ACHN (cell line): Measurements from ENCODE around the gene RSRP1.
"Not testable (repeated sequence)": the region's sequence is repeated elsewhere in the genome, so short reads cannot be mapped to it uniquely, and the experiment has no call there.

Experiments used
- DNase-seq: peaks from one replicate; pipeline ENCODE4 v3.0.0-alpha.2; 2015
- in situ Hi-C: cut with HindIII; loops from 2 replicates; pipeline ENCODE4 v1.10.0; 2017; ENCODE audit warnings: low sequenced_read_pairs, low pct_ligation_motif_present, low pct_unique_long_range_greater_than_20kb

RSRP1 gene

DNA sequence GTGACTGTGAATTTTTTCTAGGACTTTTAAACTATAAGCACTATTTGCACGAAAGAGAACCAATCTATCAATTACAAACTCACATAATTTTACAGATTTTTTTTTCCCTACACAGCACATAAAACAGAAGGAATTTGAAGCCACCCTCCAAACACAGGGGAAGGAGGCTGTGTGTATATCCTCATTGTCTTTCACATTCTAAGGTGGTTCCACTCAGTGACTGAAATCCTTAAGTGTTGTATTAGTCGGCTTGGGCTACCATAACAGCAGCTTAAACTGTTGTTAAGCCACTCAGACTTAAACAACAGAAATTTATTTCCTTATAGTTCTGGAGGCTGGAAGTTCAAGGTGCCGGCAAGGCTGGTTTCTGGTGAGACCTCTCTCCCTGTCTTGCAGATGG, 13.1 kb upstream of the RSRP1 start:
- DNase-seq, in situ Hi-C loops: not testable (repeated sequence)

GRCh38 chr1:25259813-25260212, 12.6 kb upstream of the RSRP1 start:
- not testable (repeated sequence) for DNase-seq

DNA sequence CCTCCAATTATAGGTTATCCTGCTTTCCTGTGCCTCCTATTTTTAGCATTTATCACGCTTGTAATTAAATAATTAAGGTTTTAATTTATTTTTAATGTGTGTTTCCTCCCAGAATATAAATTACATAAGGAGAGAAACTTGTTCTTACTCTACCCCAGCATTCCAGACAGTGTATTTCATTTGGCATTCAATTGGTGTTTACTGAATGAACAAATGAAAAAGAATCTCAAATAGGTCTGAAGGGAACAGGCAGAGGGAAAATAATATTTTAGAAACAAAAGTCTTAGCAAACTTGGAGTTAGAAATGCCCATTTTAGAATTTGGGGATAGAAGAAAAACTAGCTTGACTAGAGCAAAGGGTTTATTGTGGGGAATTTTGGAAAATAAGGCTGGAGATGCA, 9.9 kb upstream of the RSRP1 start:
- DNase-seq: no peak
- in situ Hi-C loops: no loop called here

More at GRCh38 chr1:25259813-25260212, 12.6 kb upstream of the RSRP1 start:
- in situ Hi-C loops: not testable (repeated sequence)

GRCh38 chr1:25256578-25256965, 9.3 kb upstream of the RSRP1 start:
- no peak for DNase-seq
- in situ Hi-C loops: no loop called here

DNA sequence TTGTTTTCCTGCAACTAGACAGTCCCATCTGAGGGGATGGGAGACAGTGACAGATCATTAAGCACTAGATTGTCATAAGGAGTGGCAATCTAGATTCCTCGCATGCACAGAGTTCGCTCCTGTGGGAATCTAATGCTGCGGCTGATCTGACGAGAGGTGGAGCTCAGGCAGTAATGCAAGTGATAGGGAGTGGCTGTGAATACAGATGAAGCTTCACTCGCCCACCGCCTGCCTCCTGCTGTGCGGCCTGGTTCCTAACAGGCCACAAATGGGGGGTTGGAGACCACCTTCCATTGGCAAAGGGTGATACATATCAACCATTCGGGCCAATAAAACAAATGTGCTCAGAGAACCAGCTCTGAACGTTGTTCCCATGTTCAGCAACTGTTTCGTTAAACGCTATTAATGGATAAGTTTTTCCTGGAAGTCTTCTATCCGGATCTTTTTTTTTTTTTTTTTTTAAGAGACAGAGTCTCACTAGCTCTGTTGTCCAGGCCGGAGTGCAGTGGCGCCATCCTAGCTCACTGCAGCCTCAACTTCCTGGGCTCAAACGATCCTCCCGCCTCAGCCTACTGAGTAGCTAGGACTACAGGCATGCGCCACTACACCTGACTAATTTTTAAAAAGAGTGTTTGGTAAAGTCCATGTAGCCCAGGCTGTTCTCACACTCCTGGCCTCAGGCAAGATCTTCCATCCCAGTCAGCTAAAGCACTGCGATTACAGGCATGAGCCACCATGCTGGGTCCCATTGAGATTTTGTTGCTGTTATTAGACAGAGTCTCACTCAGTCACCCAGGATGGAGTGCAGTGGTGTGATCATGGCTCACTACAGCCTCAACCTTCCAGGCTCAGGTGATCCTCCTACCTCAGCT, 8.7 kb upstream of the RSRP1 start:
- in situ Hi-C loops: no loop called here
- DNase-seq: no peak

DNA sequence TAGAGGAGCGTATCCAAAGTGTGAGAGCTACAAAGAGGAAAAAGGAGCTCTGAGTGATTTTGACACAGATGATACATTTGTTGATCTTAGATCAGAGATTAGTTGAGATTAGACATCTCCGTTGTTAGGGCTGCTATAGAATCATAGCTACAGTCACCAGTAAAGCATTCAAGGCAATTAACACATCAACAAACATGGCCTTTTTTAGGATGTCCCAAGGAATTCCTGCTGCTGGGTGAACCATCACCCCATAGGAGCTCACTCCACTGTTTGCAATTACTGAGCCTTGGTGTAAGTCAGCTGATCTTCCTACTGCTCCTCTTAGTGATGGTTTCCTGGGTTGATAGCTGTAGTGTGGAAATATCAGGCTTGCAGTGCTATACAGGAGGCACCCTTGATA, 6.7 kb upstream of the RSRP1 start:
- in situ Hi-C loops: no loop called here
- DNase-seq: no peak

DNA sequence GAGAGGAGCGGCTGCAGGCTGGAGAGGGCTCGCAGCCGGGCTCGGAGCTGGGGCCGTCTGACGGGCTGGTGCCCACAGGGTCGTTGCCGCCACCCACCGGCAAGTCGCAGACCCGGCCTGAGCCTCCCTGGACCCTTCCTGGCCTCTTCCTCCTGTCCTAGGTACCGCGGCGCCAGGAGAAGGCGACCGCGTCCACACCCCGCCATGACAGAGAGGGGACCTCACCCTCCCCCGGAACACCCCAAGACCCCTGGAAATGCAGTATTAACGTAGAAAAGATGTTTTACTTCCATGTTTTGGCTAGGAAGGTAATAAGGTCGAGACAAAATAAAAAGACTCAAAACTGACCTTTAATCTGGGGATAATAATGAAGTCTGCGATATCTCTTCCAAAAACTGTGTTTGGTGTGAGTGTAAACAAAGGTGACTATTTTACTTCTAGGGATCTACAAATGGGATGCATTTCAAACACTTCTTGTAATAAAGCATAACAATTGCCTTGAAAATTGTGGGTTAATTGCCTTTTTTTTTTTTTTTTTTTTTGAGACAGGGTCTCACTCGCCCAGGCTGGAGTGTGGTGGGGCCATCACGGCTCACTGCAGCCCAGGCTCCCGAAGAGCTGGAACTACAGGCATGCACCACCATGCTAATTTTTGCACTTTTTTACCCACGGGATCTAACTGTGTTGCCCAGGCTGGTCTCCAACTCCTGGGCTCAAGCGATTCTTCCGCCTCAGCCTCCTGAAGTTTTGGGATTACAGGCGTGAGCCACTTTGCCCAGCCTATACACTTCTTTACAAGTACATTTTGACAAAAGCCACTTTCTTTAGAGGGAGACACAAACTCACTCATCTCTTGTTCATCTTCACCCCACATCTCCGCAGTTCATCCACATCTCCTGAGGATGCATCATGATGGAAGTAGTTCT, 838 bp upstream of the RSRP1 start:
- in situ Hi-C loops: no loop called here

DNA sequence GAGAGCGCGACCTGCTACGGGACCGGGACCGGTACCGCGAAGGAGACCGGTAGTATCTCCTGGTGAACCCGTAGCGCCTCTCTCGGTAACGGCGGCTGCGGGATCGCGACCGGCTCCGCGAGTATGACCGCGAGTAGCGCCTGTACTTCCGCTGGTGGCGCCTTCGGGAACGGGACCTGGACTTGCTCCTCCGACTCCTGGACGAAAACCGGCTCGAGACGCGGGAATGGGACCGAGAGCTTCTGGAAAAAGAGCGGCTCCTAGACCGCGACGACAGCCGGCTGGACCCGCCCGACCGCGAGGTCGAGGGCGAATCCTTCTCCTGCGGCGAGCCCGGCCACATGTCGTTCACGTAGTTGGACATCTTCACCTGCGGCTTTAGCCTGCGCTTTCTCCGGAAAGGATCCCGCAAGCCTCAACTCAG, 642 bp downstream of the RSRP1 start:
- DNase-seq: peak; percentile 26
- in situ Hi-C loops: no loop called here

More for the DNA sequence above, 838 bp upstream of the RSRP1 start:
- DNase-seq: no peak

DNA sequence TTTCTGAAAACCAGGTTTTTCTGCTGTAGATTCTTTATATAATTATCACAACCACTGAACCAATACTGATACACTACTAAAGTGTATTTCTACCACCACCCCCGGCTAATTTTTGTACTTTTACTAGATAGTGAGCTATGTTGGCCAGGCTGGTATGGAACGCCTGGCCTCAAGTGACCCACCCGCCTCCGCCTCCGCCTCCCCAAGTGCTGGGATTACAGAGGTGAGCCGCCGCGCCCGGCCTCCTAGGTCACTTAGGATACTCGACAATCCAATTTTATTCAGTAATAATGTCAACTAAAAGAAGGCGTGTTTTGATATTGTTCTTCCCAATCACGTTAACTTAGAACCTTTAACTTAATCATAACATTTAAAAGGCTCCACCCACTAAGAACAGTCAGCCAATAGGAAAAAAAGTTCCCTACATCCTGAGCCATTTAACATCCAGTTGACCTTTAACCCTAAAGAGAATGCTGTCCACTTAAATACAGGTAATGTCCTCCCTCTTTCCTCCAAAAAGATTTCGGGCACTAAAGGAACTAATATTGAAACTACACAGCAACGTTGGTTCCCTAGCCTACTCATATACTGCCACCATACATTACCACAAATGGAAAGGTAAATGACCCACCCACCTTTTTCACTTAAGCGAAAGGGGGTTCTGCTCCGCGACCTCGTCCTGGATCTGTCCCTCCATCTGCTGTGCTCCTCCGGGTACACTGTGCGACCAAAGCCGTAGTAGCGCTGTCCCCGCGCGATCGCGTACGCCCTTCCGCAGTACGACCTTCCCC, 1.2 kb downstream of the RSRP1 start:
- in situ Hi-C loops: no loop called here
- peak; percentile 40 for DNase-seq

GRCh38 chr1:25245393-25245792, 1.9 kb downstream of the RSRP1 start:
- in situ Hi-C loops: no loop called here
- DNase-seq: no peak

GRCh38 chr1:25243907-25244306, 3.3 kb downstream of the RSRP1 start:
- no peak for DNase-seq
- in situ Hi-C loops: no loop called here

DNA sequence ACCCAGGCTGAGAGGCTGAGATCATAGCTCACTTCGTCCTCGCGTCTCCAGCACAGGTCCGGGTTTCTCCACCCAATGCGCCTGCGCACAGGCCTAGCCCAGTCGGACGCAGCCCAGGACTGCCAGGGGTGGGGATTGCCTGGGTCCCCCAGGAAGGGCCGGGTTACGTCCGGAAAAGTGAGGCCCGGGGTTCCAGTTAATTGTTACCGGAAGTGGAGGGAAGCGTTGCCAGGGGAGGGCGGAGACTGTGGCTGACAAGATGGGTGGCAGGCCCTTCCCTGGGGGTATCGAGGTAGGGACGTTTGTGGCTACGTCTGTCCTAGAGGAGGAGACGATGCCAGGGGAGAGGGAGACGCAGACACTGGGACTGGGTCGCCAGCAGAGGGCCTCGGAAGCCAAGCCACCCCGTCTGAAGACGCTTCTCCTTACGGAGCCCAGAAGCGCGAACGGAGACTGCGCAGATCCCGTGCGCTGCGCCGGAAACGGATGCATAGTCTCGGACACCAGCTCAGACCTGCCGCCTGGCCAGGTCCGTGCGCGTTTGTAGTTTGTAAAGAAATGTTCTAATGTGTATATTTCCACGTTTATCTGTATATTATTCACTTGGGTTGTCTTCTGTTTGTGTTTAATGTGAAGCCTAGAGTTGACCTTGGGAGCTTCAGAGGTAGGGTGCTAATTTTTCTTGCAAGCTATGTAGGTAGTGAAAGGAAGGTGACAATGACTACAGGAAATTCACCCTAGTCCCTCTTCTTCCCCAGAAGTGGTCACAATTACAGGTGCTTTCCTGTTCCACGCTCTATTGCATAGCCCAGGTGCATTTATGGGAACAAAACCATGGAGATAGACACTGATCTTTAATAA, 7.3 kb downstream of the RSRP1 start:
- in situ Hi-C loops: no loop called here
- peak; percentile 88 for DNase-seq

DNA sequence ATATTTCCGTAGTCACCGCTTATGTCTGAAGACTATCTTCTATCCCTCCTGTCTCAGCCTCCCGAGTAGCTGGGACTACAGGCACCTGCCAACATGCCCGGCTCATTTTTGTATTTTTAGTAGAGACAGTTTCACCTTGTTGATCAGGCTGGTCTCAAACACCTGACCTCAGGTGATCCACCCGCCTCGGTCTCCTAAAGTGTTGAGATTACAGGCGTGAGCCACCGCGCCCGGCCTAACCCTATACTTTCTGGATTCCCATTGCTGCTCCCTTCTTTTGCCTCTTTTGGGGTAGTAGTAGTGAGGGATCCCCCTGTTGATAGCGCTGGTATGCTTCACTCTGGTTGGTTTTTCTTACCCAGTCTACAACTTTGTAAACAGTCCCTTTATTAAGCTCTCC, 9.2 kb downstream of the RSRP1 start:
- in situ Hi-C loops: no loop called here
- no peak for DNase-seq

GRCh38 chr1:25236261-25236660, 11.0 kb downstream of the RSRP1 start:
- DNase-seq, in situ Hi-C loops: not testable (repeated sequence)

DNA sequence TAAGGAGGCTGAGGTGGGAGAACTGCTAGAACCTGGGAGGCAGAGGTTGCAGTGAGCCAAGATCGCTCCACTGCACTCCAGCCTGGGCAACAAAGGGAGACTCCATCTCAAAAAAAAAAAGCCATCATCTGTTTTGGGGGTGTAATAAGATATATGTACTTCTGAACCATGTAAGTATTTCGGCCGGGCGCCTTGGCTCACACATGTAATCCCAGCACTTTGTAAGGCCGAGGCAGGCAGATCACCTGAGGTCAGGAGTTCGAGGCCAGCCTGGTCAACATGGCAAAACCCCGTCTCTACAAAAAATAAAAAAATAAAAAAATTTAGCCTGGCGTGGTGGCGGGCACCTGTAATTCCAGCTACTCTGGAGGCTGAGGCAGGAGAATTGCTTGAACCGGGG, 11.8 kb downstream of the RSRP1 start:
- DNase-seq, in situ Hi-C loops: not testable (repeated sequence)

DNA sequence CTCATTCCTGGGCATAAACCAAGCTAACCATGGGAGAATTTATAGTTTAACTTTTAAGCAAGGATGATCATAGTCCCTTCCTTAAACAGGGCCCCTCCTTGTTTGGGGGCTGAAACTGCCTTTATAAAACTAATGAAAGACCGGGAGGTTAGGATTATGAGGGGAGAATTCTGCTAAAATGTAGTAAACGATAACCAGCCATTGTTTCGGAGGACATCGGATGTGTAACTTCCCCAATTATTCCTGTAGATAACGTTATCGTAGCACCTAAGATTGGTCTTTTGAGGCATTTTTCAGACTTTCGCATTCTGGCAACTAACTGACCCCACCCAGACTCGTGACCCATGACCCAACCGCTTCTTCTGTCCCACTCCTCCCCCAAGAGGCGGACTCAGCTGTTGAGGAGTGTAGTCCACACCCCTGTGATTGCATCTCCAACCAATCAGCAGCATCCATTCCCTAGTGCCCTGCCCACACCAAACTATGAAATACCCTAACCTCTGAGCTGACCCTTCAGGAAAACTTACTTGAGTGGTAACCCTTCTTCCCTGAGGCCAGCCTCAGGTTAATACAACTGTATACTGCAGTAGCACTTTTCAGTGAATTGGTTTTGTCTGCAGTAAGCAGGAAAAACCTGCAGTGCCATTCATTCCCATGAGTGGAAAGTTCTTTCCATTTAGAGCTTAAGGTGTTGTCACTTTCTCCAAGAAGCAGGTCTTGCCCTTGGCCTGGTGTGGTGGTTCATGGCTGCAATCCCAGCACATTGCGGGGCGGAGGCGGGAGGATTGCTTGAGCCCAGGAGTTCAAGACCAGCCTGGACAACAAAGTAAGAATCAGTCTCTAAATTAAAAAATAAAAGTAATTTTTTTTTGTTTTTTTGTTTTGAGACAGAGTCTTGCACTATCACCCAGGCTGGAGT, 14.1 kb downstream of the RSRP1 start:
- DNase-seq: peak; percentile 89
- in situ Hi-C loops: no loop called here
